Esophagus squamous epithelium (tissue), 5 donors: ENCODE data around the gene CFI. TPM values are rescaled to one million over a fixed set of nuclear protein-coding genes. Genes with fewer than 3 reads are reported as not detected.

Experiments
- DNase-seq: peaks from one replicate; lab custom pipeline; 2025; lab: John Stamatoyannopoulos, UW
- H3K27ac ChIP-seq, 4 donors: fragments of 200-600 bp; sonication (generic); one replicate each; pipeline ENCODE4 v1.5.1; 2016 to 2019; ENCODE audit warnings: mild to moderate bottlenecking in 1 of 4
- H3K27me3 ChIP-seq, 4 donors: fragments of 200-600 bp; sonication (generic); 1 replicate in 3 of 4; 2 replicates in 1 of 4; pipeline versions ENCODE4 v1.5.1 to v1.6.0; 2017 to 2021; ENCODE audit warnings: antibody characterized with exemption in 1 of 4
- H3K36me3 ChIP-seq, 3 donors: fragments of 200-600 bp; sonication (generic); one replicate each; pipeline ENCODE4 v1.5.1; 2016 to 2019
- H3K4me1 ChIP-seq, 3 donors: fragments of 200-600 bp; sonication (generic); one replicate each; pipeline ENCODE4 v1.5.1; 2017 to 2019
- H3K4me3 ChIP-seq, 4 donors: fragments of 200-600 bp; sonication (generic); 1 replicate in 3 of 4; 2 replicates in 1 of 4; pipeline ENCODE4 v1.5.1; 2016 to 2019; ENCODE audit warnings: mild to moderate bottlenecking in 2 of 4, moderate library complexity in 1 of 4
- H3K9me3 ChIP-seq, 3 donors: fragments of 200-600 bp; sonication (generic); one replicate each; pipeline ENCODE4 v1.5.1; 2016 to 2019
- CTCF ChIP-seq, 6 experiments: fragments of 450-650 bp in 4 of 6; fragments of 200-600 bp in 2 of 6; sonication (generic) in 2 of 6; IDR thresholded peaks; one replicate each; pipeline ENCODE4 v1.5.1; 2016 to 2019; ENCODE audit warnings: antibody characterized with exemption in 6 of 6, mild to moderate bottlenecking in 4 of 6, moderate library complexity in 4 of 6
- POLR2A ChIP-seq, 4 donors: fragments of 450-650 bp; IDR thresholded peaks; one replicate each; pipeline ENCODE4 v1.6.1; 2017; ENCODE audit warnings: antibody characterized with exemption in 4 of 4, mild to moderate bottlenecking in 4 of 4, moderate library complexity in 3 of 4
- WGBS, 2 donors: methylation state at CpG; one replicate each; pipeline ENCODE4 v1.1.5; 2018; 5-methylcytosine and 5-hydroxymethylcytosine counted together
- intact Hi-C: fragments of 100-400 bp; cut with DNase I; formaldehyde crosslinking; loops from one replicate; pipeline ENCODE4 v1.15.0; 2022
- total RNA-seq, 4 donors: library from RNA; depleted of rRNA; stranded (reverse); fragments of >200 nt; gene quantifications; one replicate each; pipeline ENCODE4 v1.1.0, GENCODE V29; 2016
- donor health status: DM: yes; HTN: yes; CAD: no.

CFI gene
- total RNA-seq, 4 donors from 2014 or later, result 6.1 to 45.1 (median 11.0) TPM

GRCh38 chr4:109836985-109837384, 35.2 kb upstream of the CFI start:
- Histone ChIP-seq H3K9me3 (no peaks in the 10 kb centered on the region), H3K27me3 (no peaks in the 10 kb centered on the region), H3K4me1 (no peaks in the 10 kb centered on the region), H3K36me3 (no peaks in the 10 kb centered on the region), H3K27ac (no peak overlapping the region), H3K4me3 (no peak overlapping the region)
- TF ChIP-seq CTCF (IDR thresholded peaks at IDR 0.05) (no peak), POLR2A (IDR thresholded peaks at IDR 0.05) (no peak)
- intact Hi-C loops, result no loop called here
- DNase-seq, result no peak
- 79 to 83% methylated on average over 3 of the region's 3 CpGs for WGBS, 2 donors

GRCh38 chr4:109833756-109834155, 32.0 kb upstream of the CFI start:
- Histone ChIP-seq H3K4me3 (no peak overlapping the region), H3K9me3 (no peaks in the 10 kb centered on the region), H3K27ac (no peak overlapping the region), H3K27me3 (no peaks in the 10 kb centered on the region), H3K4me1 (no peaks in the 10 kb centered on the region), H3K36me3 (peaks cover 0 to 8% (median 0%) of the 10 kb centered on the region in 3 donors)
- 91 to 93% methylated on average over 4 of the region's 4 CpGs for WGBS, 2 donors
- no peak for DNase-seq
- TF ChIP-seq CTCF (IDR thresholded peaks at IDR 0.05), result no peak
- no peak for TF ChIP-seq POLR2A (IDR thresholded peaks at IDR 0.05)
- intact Hi-C loops, result no loop called here

GRCh38 chr4:109827672-109828071, 25.9 kb upstream of the CFI start, which contains the start of gene RRH:
Gene RRH (plus strand): TSS chr4:109827972. CDS start chr4:109828028, 56 bp downstream.
- Histone ChIP-seq H3K27me3 (no peaks in the 10 kb centered on the region), H3K9me3 (no peaks in the 10 kb centered on the region), H3K27ac (no peak within 1 kb of the TSS), H3K36me3 (peaks cover 0 to 51% (median 0%) of the 10 kb centered on the region in 3 donors), H3K4me3 (no peak within 1 kb of the TSS), H3K4me1 (no peaks in the 10 kb centered on the region)
- TF ChIP-seq POLR2A (IDR thresholded peaks at IDR 0.05) (no peak), CTCF (IDR thresholded peaks at IDR 0.05) (no peak)
- WGBS, 2 donors, result 89 to 100% methylated on average over 2 of the region's 2 CpGs
- intact Hi-C loops, result no loop called here
- DNase-seq, result no peak

GRCh38 chr4:109826719-109827118, 24.9 kb upstream of the CFI start:
- intact Hi-C loops, result no loop called here
- no peak for DNase-seq
- Histone ChIP-seq H3K27ac (no peak overlapping the region), H3K4me1 (no peaks in the 10 kb centered on the region), H3K27me3 (no peaks in the 10 kb centered on the region), H3K4me3 (no peak overlapping the region), H3K36me3 (peaks cover 0 to 60% (median 3%) of the 10 kb centered on the region in 3 donors), H3K9me3 (no peaks in the 10 kb centered on the region)
- TF ChIP-seq CTCF (IDR thresholded peaks at IDR 0.05), result peak in 5 of 6 experiments; percentile 46 to 62 (median 49)
- TF ChIP-seq POLR2A (IDR thresholded peaks at IDR 0.05), result no peak

GRCh38 chr4:109821185-109821584, 19.4 kb upstream of the CFI start:
- peaks cover 0 to 43% (median 8%) of the 10 kb centered on the region in 3 donors for H3K4me1 ChIP-seq
- 62 to 66% methylated on average over 2 of the region's 2 CpGs for WGBS, 2 donors
- intact Hi-C loops, result no loop called here
- TF ChIP-seq POLR2A (IDR thresholded peaks at IDR 0.05) (no peak), CTCF (IDR thresholded peaks at IDR 0.05) (no peak)
- H3K4me3 ChIP-seq, result no peak overlapping the region
- H3K27ac ChIP-seq, result no peak overlapping the region
- no peaks in the 10 kb centered on the region for H3K27me3 ChIP-seq
- no peak for DNase-seq
- H3K36me3 ChIP-seq, result peaks cover 0 to 88% (median 3%) of the 10 kb centered on the region in 3 donors
- H3K9me3 ChIP-seq, result no peaks in the 10 kb centered on the region
